HG03280 (cell line): ENCODE measurements around the gene EIF4B.

Experiments used
- ATAC-seq: cut with Tn5 transposase; IDR thresholded peaks from one replicate; pipeline ENCODE4 v1.9.1; 2021; ENCODE audit warnings: mild to moderate bottlenecking, moderate library complexity; ENCODE audit not compliant: unreplicated experiment

The EIF4B gene

GRCh38 chr12:53056901-53057300 lies 50.6 kb downstream of the EIF4B start:
- no peak for ATAC-seq

- no peak for ATAC-seq
Measured at GRCh38 chr12:53057816-53058500, 51.7 kb downstream of the EIF4B start.

- no peak for ATAC-seq
Measured at GRCh38 chr12:53058674-53059433, 52.6 kb downstream of the EIF4B start.

GRCh38 chr12:53059434-53060063 lies 53.3 kb downstream of the EIF4B start:
- no peak for ATAC-seq

- no peak for ATAC-seq
Measured at GRCh38 chr12:53060064-53060720, 53.9 kb downstream of the EIF4B start.

- no peak for ATAC-seq
Measured at GRCh38 chr12:53060721-53061276, 54.5 kb downstream of the EIF4B start.

- ATAC-seq = no peak
Measured at GRCh38 chr12:53061404-53062010, 55.3 kb downstream of the EIF4B start.

GRCh38 chr12:53062011-53062961 lies 56.0 kb downstream of the EIF4B start:
- ATAC-seq = no peak

- no peak for ATAC-seq
Measured at GRCh38 chr12:53062977-53063707, 56.9 kb downstream of the EIF4B start.

- no peak for ATAC-seq
Measured at GRCh38 chr12:53063708-53064612, 57.7 kb downstream of the EIF4B start.

GRCh38 chr12:53064613-53065436 lies 58.6 kb downstream of the EIF4B start:
- ATAC-seq = no peak

GRCh38 chr12:53065470-53065869 lies 59.2 kb downstream of the EIF4B start:
- ATAC-seq = no peak

- ATAC-seq = no peak
Measured at GRCh38 chr12:53065975-53066931, 60.0 kb downstream of the EIF4B start.

GRCh38 chr12:53067074-53067992 lies 61.1 kb downstream of the EIF4B start:
- ATAC-seq = no peak
